PC-3 (cell line): ENCODE results near the gene CA11.
"Not testable (repeated sequence)": the region's sequence is repeated elsewhere in the genome, so short reads cannot be mapped to it uniquely, and the experiment has no call there.

Experiments
- CTCF ChIP-seq: fragments of 300-600 bp; sonication (generic); conservative IDR thresholded peaks from 2 replicates; pipeline ENCODE4 v1.5.1; 2017; ENCODE audit warnings: antibody characterized with exemption, low read depth, mild to moderate bottlenecking, low read length
- EZH2 ChIP-seq: fragments of 300-600 bp; sonication (generic); IDR thresholded peaks from one replicate; pipeline ENCODE4 v1.6.1; 2017; ENCODE audit warnings: antibody characterized with exemption, mild to moderate bottlenecking, low read length; ENCODE audit not compliant: unreplicated experiment
- EZH2phosphoT487 ChIP-seq: fragments of 300-600 bp; sonication (generic); IDR thresholded peaks from 2 replicates; pipeline ENCODE4 v1.6.1; 2018; ENCODE audit warnings: mild to moderate bottlenecking, antibody characterized with exemption, low read length, borderline replicate concordance

GRCh38 chr19:48632286-48632685 is 13.7 kb downstream of the CA11 start:
- TF ChIP-seq CTCF, EZH2, EZH2phosphoT487: not testable (repeated sequence)
